ENCODE results near the gene PPP3R1. TPM values are rescaled to one million over a fixed set of nuclear protein-coding genes. Genes with fewer than 3 reads are reported as not detected.

PPP3R1 gene
- total and polyA plus RNA-seq, 10 of the 15 experiments (the other 5 are each of a cell fraction or from before 2014, with no cell fraction given) = 1.5 to 61.0 (median 15.8) TPM

- TF ChIP-seq POU2F2 (IDR thresholded peaks at IDR 0.05; ENCODE audit: borderline replicate concordance, low read depth, low read length) (no peak), STAT3 (IDR thresholded peaks at IDR 0.05; ENCODE audit: low read depth, low read length) (no peak), MTA2 (IDR thresholded peaks at IDR 0.05; ENCODE audit: low read depth) (no peak), NR2C2 (IDR thresholded peaks at IDR 0.05; ENCODE audit: borderline replicate concordance, control insufficient read depth, insufficient read length, low read depth) (no peak), RBBP5 (conservative IDR thresholded peaks at IDR 0.05) (no peak), RELA (IDR thresholded peaks at IDR 0.05; ENCODE audit: borderline replicate concordance, partially characterized antibody) (no peak), TCF3 (IDR thresholded peaks at IDR 0.05; ENCODE audit: borderline replicate concordance, insufficient read depth, low read depth, low read length) (no peak), ESRRA (IDR thresholded peaks at IDR 0.05; ENCODE audit: low read length) (no peak), GABPA (IDR thresholded peaks at IDR 0.05; ENCODE audit: low read depth) (0 out of 2 replicates have a peak, but pooled peaks have one; percentile 41), TCF12 (IDR thresholded peaks at IDR 0.05; ENCODE audit: low read depth, low read length) (no peak), CREB1 (IDR thresholded peaks at IDR 0.05; ENCODE audit: low read depth) (no peak), KDM1A (IDR thresholded peaks at IDR 0.05; ENCODE audit: borderline replicate concordance) (no peak), MYC (IDR thresholded peaks at IDR 0.05; ENCODE audit: insufficient read depth, insufficient read length, insufficient replicate concordance, low read length, severe bottlenecking) (no peak), MTA3 (IDR thresholded peaks at IDR 0.05; ENCODE audit: borderline replicate concordance, low read length) (no peak), SUZ12 (IDR thresholded peaks at IDR 0.05; ENCODE audit: unreplicated experiment) (no peak), MEF2B (IDR thresholded peaks at IDR 0.05; ENCODE audit: partially characterized antibody, poor library complexity, severe bottlenecking) (peak; percentile 59), ATF3 (IDR thresholded peaks at IDR 0.05; ENCODE audit: borderline replicate concordance, extremely low read depth, low read depth, low read length) (no peak), PBX3 (IDR thresholded peaks at IDR 0.05; ENCODE audit: insufficient replicate concordance, low read depth, low read length) (no peak), ZNF217 (IDR thresholded peaks at IDR 0.05) (no peak), NFYB (IDR thresholded peaks at IDR 0.05; ENCODE audit: insufficient read depth, low read depth, low read length) (no peak), RAD21 (IDR thresholded peaks at IDR 0.05; ENCODE audit: insufficient read depth, low read depth, low read length) (no peak), ZBED1 (IDR thresholded peaks at IDR 0.05; ENCODE audit: borderline replicate concordance) (0 out of 2 replicates have a peak, but pooled peaks have one; percentile 41), USF2 (IDR thresholded peaks at IDR 0.05; ENCODE audit: borderline replicate concordance, low read depth, low read length) (no peak), SMC3 (IDR thresholded peaks at IDR 0.05; ENCODE audit: borderline replicate concordance, low read length) (no peak)
- TF ChIP-seq, protein P1, sequence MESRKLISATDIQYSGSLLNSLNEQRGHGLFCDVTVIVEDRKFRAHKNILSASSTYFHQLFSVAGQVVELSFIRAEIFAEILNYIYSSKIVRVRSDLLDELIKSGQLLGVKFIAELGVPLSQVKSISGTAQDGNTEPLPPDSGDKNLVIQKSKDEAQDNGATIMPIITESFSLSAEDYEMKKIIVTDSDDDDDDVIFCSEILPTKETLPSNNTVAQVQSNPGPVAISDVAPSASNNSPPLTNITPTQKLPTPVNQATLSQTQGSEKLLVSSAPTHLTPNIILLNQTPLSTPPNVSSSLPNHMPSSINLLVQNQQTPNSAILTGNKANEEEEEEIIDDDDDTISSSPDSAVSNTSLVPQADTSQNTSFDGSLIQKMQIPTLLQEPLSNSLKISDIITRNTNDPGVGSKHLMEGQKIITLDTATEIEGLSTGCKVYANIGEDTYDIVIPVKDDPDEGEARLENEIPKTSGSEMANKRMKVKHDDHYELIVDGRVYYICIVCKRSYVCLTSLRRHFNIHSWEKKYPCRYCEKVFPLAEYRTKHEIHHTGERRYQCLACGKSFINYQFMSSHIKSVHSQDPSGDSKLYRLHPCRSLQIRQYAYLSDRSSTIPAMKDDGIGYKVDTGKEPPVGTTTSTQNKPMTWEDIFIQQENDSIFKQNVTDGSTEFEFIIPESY (IDR thresholded peaks at IDR 0.05) = no peak
Measured at GRCh38 chr2:68216454-68217310, 35.6 kb downstream of the PPP3R1 start (continued).

Data from GM12878 (cell line).